HG02884 (cell line): ENCODE data around the gene FMNL3.

Experiments
- ATAC-seq: cut with Tn5 transposase; IDR thresholded peaks from one replicate; pipeline ENCODE4 v1.9.1; 2021; ENCODE audit warnings: mild to moderate bottlenecking, moderate library complexity; ENCODE audit not compliant: unreplicated experiment

FMNL3 gene

DNA sequence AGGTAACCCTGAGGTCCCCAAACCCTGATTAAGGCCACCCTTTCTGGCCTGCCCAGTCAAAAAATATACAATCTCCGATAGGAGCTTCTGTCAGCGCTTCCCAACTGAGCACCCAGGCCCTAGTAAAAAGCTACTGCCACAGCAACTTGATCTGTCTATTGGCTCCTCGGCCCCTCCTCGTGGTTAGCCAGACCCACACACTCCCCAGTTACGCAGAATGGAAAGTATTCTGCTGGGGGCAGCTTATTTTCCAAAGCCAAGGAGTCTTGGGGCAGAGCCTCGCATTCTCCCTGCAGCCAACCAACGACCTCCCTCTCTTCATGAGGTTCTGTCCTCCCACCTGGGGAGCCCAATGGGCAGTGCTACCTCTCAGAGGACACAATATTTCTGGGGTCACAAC is 32.1 kb downstream of the FMNL3 start:
- ATAC-seq = no peak

DNA sequence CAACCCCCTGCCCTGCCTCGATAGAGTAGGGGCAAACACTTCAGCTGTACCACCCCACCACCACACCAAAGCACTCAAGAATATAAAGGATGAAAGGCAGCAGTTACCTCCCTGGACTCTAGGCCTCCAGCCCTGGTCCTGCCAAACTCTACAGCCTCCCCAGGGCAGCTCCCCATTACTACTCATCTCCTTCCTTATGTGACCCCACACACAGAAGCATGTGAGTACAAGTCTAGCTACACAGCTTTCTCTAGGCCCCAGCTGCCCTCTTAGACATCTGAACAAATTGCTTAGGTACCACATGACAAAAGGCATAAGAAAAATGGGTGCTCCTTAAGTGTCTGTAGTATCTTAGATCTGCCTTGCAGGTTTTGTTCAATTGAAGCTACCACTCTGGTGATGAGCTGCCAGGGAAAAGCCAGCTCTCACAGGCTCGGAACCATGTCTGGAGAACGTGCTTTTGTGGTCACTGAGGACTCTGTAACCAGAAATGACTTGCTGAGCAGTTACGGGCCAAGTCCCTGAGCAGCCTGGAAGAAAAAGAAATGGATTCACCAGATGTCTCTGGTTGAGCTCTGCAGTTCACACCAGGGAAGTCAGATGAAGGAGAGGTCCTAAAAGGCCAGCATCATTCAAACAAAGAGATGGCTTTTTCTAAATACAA is 32.8 kb downstream of the FMNL3 start:
- ATAC-seq = no peak

GRCh38 chr12:49673446-49674317 is 33.5 kb downstream of the FMNL3 start:
- no peak for ATAC-seq

- no peak for ATAC-seq
Observed at GRCh38 chr12:49672301-49673217, 34.6 kb downstream of the FMNL3 start.

DNA sequence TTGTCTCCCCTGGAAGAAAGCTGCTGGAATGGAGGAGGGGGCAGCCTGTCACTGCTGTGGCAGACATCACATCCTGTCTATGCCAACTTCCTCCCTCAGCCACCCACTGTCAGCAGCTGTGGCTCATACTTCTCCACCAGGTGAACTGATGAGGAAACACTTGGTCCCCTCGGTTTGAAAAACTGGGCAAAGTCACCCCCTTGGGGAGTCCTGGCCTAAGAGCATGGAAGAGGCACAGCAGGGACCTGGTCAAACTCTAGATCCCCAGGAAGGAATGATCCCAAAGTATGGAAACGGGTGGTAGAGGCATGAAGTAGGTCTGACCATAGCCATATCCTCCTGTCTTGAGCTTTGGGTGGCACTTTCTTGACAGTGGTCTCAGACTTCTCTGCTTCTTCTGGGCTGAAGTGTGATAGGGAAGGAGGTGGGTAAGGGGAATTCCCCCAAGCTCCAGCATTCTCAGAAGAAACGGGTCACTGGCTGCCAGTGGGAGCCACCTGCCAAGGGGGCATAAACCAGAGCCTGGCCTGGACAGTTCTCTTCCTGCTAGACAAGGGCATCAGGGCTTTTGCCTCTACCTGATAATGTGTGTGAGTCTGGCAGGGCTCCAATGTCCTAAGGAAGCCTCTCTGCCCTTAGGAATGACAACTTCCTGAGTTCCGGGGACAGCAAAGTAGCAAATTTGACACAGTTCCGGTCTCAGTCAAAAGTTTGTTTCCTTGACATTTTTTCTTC is 36.0 kb downstream of the FMNL3 start:
- ATAC-seq = no peak

DNA sequence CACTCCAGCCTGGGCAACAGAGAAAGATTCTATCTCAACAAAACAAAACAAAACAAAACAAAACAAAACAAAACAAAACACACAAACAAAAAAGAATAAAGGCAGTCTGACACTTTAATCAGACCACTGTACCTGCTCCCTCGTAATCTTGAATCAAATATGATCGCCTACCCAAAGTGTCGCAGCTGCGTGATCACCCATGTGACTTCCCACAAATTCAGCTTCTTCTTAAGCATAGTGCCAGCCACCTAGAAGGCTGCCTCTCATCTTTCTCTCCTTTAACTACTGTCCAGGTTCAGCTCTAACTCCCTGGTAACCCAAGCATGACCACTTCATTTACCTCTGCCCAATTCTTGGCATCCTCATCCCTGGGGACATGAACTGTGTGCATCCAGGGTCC is 37.4 kb downstream of the FMNL3 start:
- ATAC-seq = no peak

DNA sequence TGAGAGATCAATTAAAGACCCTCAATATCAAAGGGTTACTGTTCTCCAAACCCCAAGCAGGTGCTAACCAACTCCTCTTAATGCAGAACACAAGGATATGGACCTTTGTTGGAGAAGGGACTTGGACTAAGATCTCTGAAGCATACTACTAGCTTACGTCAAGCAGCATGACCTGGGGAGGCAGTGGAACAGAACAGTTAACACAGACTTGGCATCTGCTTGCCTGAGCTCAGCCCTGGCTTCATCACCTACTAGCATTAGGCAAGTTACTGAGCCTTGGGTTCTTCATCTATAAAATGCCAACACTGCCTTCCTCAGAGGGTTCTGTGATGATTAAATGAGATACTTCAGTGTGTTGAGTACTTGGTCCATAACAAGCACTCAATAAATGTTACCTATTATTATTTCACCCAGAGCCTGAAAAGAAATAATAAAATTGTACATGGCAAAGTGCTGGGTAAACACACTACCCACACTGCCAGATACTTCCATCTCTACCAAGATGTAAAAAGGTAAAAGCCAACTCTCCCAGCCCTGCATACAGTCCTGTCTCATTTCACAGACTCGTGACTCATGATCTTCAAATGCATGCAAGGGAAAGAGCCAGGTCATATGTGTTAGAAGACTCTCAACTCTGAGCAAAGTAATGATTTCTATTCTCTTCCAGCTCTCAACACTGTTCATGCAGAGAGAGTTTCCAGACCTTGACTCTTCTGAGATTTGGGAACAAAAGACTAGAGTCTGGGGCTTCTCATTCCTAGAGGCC is 39.7 kb downstream of the FMNL3 start:
- ATAC-seq = no peak

- no peak for ATAC-seq
Observed at GRCh38 chr12:49666176-49666575, 41.0 kb downstream of the FMNL3 start.

- ATAC-seq = no peak
Observed at GRCh38 chr12:49665384-49665783, 41.8 kb downstream of the FMNL3 start.

- ATAC-seq = no peak
Observed at GRCh38 chr12:49664591-49665239, 42.5 kb downstream of the FMNL3 start.

GRCh38 chr12:49664167-49664566 is 43.0 kb downstream of the FMNL3 start:
- no peak for ATAC-seq

- ATAC-seq = peak; percentile 47
Observed at GRCh38 chr12:49662998-49663843, 44.0 kb downstream of the FMNL3 start.

DNA sequence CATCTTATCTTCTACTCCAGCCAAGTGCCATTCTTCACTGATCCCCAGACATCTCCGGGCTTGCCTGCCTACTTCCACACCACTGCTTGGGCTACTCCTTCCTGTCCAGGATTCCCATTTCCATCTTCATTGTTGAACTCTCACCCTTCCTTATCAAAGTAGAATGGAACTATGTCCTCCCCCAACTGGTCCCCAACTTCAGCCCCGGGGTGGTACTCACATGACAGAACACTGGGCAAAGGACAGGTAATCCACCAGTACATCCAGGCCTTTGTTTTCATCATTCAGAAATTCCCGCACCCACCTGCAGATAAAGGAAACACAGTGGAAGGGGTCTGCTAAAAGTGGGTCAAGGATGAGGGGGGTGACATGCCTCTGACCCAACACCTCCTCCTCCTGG is 45.5 kb downstream of the FMNL3 start:
- ATAC-seq = no peak

DNA sequence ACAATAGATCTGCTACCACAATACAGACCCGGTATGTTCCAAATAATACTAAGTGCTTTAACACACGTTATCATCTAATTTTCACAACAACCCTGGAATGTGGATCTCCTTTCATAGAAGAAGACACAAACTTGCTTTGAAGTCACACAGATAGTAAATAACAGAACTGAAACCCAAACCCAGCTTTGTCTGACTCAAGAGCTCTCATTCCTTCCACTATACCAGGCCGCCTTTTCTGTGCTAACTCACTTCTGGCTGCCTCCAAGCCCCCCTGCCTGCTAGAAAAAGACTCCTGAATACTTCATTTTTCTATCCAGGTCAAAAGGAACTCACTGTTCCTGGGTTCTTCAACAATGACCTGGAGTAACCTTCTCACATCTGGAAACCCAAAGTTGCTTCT is 46.0 kb downstream of the FMNL3 start:
- no peak for ATAC-seq

DNA sequence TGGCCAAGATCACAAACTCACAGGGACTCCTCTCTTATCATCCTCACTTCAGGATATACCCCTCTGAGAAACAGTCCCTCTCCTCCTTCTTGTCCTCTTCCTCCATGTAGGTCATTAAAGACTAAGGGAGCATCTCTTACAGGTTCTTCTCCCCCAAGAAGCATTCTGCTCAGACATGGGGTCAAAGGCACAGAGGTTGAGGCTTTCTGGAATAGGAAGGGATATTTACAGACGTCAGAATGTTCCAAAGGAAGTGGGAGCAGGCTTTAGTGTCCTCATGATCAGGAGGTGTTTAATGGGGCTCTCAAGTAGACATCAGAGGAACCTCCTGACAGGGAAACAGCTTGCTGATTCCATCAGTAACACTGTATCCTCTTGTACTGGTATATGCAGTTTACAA is 47.5 kb downstream of the FMNL3 start:
- ATAC-seq = no peak

- ATAC-seq = no peak
Observed at GRCh38 chr12:49658276-49658675, 48.9 kb downstream of the FMNL3 start.

DNA sequence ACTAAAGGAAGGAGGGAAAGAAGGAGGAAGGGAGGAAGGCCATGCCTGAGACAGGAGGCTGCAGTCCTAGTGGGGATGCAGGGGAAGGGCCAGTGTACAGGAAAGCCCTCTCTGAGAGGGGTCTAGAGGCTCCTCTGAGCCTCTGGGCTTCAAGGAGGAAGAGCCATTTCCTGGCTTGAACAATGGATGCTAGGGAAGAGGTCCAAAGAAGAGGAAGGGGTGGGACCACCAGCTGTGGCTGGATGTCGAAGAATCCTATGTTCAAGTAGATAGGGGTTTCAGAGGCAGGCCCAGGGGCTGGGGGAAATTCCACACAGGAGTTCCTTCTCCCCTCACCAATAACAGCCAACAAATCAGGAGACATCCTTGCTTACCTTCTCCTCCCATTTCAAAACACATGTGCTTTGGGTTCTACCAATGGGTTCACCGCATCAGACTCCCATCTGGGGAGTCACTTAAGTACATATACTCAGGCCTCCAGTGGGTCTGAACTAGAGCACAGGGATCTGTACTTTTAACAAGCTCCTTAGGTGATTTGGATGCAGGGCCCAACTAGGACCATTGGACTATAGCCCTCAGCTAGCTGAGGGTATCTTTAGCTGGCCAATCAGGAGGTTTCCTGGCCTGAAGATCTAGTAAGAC is 51.5 kb downstream of the FMNL3 start:
- ATAC-seq = no peak

DNA sequence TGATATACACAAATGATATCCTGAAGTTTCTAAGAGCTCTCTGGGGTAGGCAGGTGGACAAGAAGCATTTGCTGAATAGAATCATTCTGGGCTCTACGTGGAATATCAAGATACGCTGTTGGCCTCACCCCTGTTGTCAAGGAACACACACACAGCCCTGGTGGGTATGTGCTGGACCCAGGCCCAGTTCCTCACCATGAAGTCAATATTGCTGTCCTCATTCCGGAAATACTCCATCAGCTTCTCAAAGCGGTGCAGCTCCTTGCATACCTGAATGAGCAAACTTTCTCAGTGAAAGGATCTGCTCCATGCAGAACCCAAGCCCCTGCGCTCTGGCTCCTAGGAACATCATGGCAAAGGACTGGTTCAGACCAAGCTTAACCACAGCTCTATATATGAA is 52.5 kb downstream of the FMNL3 start:
- no peak for ATAC-seq
